ENCODE data around the gene COL7A1.
A peak's percentile ranks its signal among the peaks of the same experiment; 100 is the strongest.

Gene COL7A1

DNA sequence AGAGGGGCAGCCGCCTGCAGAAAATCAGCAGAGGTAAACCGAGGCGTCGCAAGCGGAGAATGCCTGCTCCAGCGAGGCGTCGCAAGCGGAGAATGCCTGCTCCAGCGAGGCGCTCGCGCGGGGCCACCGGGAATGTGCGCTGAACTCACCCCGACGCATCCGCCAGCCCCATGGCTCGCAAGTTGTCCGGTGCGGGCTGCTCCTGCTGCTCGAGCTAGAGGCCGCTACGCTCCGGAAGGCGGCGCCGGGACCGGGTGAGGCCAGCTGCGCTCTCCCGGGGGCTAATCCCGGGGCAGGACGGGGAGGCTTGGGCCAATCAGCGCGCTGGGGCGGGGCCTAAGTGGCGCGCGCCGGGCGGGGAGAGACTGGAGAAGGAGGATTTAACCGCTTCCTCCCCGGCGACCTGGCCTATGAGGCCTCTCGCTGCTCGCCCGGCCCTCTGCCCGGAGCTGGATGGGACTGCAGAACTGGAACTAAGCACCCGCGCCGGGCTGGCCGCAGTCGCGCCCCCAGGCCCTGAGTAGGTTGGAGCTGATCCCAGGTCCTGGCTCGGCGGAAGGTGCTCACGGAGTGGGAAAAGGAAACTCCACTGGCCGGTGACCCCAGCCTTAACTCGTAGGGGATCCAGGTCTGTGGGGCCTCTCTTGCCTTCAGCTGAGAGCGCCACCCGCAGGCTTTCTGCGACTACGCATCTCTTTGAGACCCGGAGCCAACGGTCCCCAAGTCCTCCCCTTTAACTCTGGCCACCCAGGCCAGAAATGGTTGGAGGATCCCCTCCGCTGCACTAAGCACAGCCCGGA is 40.3 kb upstream of the COL7A1 start, which contains the start of gene SLC26A6:
Gene SLC26A6, minus strand, starts transcription at position 240 of the 800 bp plus-strand sequence. Its CDS starts 68 bp downstream, at position 172.
- no peaks in the 10 kb centered on the region for H3K27me3 ChIP-seq (replicated peaks in 2 of 5; ENCODE audit: control insufficient read depth in 4 of 5, insufficient read depth in 5 of 5, low read length in 4 of 5)
- DNase-seq: peak; percentile 90 to 93 (median 90)
- ChIA-PET CTCF (interaction anchor here (0.5 to 2.3 kb wide), 17 partner anchors 9 to 487 kb away, joined by 3 to 11 read pairs (median 4); partner anchors contain the start of genes TMEM89 and UQCRC1), POLR2A (interaction anchor here (0.6 kb wide), 1 partner anchor 147 kb away, joined by 9 read pairs; no protein-coding TSS in a partner anchor)
- peaks cover 0 to 27% (median 22%) of the 10 kb centered on the region in 4 experiments for H3K4me1 ChIP-seq (ENCODE audit: control extremely low read depth in 1 of 4, control insufficient read depth in 4 of 4, insufficient read depth in 4 of 4, low read length in 3 of 4)
- H3K36me3 ChIP-seq (ENCODE audit: control insufficient read depth in 4 of 4, insufficient read depth in 4 of 4, low read length in 3 of 4): peaks cover 0 to 28% (median 7%) of the 10 kb centered on the region in 4 experiments
- H3K27ac ChIP-seq (ENCODE audit: insufficient read depth in 1 of 2, low read depth in 1 of 2, low read length in 2 of 2, poor library complexity in 1 of 2, severe bottlenecking in 2 of 2): peak within 1 kb of the TSS in 1 of 2 experiments; percentile 34
- 0% methylated on average over 52 of the region's 68 CpGs for WGBS (ENCODE audit: insufficient coverage)
- H3K9me3 ChIP-seq (ENCODE audit: control extremely low read depth in 1 of 5, control insufficient read depth in 4 of 5, insufficient read depth in 2 of 5, low read depth in 1 of 5, low read length in 4 of 5): no peaks in the 10 kb centered on the region
- H3K4me3 ChIP-seq (ENCODE audit: control insufficient read depth in 1 of 7, extremely low read depth in 1 of 7, insufficient read depth in 4 of 7, low read depth in 2 of 7, low read length in 6 of 7): peak within 1 kb of the TSS; percentile 62 to 93 (median 85)

DNA sequence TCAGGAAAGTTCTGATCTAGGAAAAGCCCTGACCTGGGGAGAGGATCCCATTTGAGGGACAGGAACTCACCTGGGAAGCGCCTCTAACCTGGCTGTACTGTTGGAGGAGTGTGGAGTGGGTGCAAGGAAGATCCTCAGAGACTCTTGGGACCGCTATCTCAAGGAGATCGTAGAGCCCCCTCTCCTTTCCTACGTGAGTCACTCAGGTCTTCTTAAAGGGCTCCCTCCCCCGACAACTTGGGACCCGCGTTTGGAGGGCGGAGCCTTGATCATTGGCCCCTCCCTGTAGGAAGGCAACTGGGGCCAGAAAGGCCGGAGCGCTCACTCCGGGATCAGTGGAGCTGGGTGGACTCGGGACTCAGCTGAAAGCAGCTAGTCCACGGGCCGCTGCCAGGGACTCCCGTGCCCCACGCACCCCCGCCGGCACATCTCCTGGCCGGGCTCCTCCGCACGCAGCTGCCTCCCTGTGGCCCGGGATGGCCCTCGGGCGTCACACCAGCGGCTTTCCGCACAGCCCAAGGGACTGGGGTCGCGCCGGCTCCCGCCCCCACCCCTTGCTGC is 39.6 kb upstream of the COL7A1 start:
- H3K4me1 ChIP-seq (ENCODE audit: control extremely low read depth in 1 of 4, control insufficient read depth in 4 of 4, insufficient read depth in 4 of 4, low read length in 3 of 4): peaks cover 0 to 27% (median 22%) of the 10 kb centered on the region in 4 experiments
- no peaks in the 10 kb centered on the region for H3K27me3 ChIP-seq (replicated peaks in 2 of 5; ENCODE audit: control insufficient read depth in 4 of 5, insufficient read depth in 5 of 5, low read length in 4 of 5)
- H3K27ac ChIP-seq (ENCODE audit: insufficient read depth in 1 of 2, low read depth in 1 of 2, low read length in 2 of 2, poor library complexity in 1 of 2, severe bottlenecking in 2 of 2): peak overlapping the region in 1 of 2 experiments; percentile 34
- CTCF ChIA-PET: interaction anchor here (0.5 to 2.3 kb wide), 17 partner anchors 9 to 486 kb away, joined by 3 to 11 read pairs (median 4); partner anchors contain the start of genes TMEM89 and UQCRC1
- 5% methylated on average over 27 of the region's 30 CpGs for WGBS (ENCODE audit: insufficient coverage)
- peaks cover 0 to 35% (median 9%) of the 10 kb centered on the region in 4 experiments for H3K36me3 ChIP-seq (ENCODE audit: control insufficient read depth in 4 of 4, insufficient read depth in 4 of 4, low read length in 3 of 4)
- POLR2A ChIA-PET: interaction anchor here (0.6 kb wide), 2 partner anchors 19 to 22 kb away, joined by 3 to 7 read pairs; no protein-coding TSS in a partner anchor
- H3K4me3 ChIP-seq (ENCODE audit: control insufficient read depth in 1 of 7, extremely low read depth in 1 of 7, insufficient read depth in 4 of 7, low read depth in 2 of 7, low read length in 6 of 7): peak overlapping the region; percentile 62 to 93 (median 85)
- DNase-seq: peak; percentile 36 to 58 (median 51)
- H3K9me3 ChIP-seq (ENCODE audit: control extremely low read depth in 1 of 5, control insufficient read depth in 4 of 5, insufficient read depth in 2 of 5, low read depth in 1 of 5, low read length in 4 of 5): no peaks in the 10 kb centered on the region

DNA sequence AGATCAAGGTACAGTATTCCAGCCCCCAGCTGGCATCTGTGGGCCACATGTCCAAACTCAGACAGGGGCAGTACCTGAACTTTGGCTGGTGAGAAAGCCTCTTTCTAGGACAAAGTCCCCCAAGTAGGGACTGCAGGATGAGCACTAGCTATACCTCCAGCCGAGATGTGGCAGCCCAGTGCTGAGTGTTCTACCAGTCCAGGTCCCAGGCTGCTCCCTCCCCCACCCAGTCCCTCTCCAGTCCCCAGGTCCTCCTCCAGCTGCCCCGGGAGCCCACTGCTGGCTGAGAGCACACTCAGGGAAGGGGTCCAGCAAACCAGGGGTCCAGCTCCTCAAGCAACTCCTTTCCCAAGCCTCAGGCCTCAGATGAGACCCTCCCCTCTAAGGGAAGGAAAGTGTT is 38.6 kb upstream of the COL7A1 start:
- H3K9me3 ChIP-seq (ENCODE audit: control extremely low read depth in 1 of 5, control insufficient read depth in 4 of 5, insufficient read depth in 2 of 5, low read depth in 1 of 5, low read length in 4 of 5): no peaks in the 10 kb centered on the region
- ChIA-PET POLR2A (no interaction called here), CTCF (interaction anchor here (1.0 to 2.3 kb wide), 4 partner anchors 22 to 75 kb away, joined by 4 to 7 read pairs (median 4); no protein-coding TSS in a partner anchor)
- 100% methylated on average over 1 of the region's 2 CpGs for WGBS (ENCODE audit: insufficient coverage)
- no peak overlapping the region for H3K27ac ChIP-seq (ENCODE audit: insufficient read depth in 1 of 2, low read depth in 1 of 2, low read length in 2 of 2, poor library complexity in 1 of 2, severe bottlenecking in 2 of 2)
- DNase-seq: no peak
- H3K36me3 ChIP-seq (ENCODE audit: control insufficient read depth in 4 of 4, insufficient read depth in 4 of 4, low read length in 3 of 4): peaks cover 0 to 44% (median 9%) of the 10 kb centered on the region in 4 experiments
- peaks cover 0 to 27% (median 22%) of the 10 kb centered on the region in 4 experiments for H3K4me1 ChIP-seq (ENCODE audit: control extremely low read depth in 1 of 4, control insufficient read depth in 4 of 4, insufficient read depth in 4 of 4, low read length in 3 of 4)
- no peaks in the 10 kb centered on the region for H3K27me3 ChIP-seq (replicated peaks in 2 of 5; ENCODE audit: control insufficient read depth in 4 of 5, insufficient read depth in 5 of 5, low read length in 4 of 5)
- no peak overlapping the region for H3K4me3 ChIP-seq (ENCODE audit: control insufficient read depth in 1 of 7, extremely low read depth in 1 of 7, insufficient read depth in 4 of 7, low read depth in 2 of 7, low read length in 6 of 7)

DNA sequence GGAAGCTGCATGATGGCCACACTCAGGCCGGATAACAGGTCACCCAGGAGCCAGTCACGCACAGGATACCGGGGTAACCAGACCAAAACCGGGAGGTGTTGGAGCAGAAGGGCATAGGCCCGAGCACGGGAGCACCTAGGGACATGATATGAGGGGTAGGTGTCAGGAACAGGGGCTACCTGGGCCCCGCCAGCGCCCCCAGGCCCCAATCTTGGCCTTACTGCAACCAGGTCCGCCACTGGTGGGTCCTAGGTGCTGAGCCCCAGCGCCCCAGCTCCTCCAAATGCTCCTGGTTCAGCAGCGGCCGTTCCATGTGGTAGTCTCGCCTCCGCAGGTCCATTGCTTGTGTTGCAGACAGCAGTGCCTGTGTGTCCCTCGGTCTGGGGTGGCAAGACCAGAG is 38.1 kb upstream of the COL7A1 start:
- no peak overlapping the region for H3K27ac ChIP-seq (ENCODE audit: insufficient read depth in 1 of 2, low read depth in 1 of 2, low read length in 2 of 2, poor library complexity in 1 of 2, severe bottlenecking in 2 of 2)
- no peak for DNase-seq
- 97% methylated on average over 13 of the region's 15 CpGs for WGBS (ENCODE audit: insufficient coverage)
- H3K4me1 ChIP-seq (ENCODE audit: control extremely low read depth in 1 of 4, control insufficient read depth in 4 of 4, insufficient read depth in 4 of 4, low read length in 3 of 4): peaks cover 0 to 27% (median 22%) of the 10 kb centered on the region in 4 experiments
- no peak overlapping the region for H3K4me3 ChIP-seq (ENCODE audit: control insufficient read depth in 1 of 7, extremely low read depth in 1 of 7, insufficient read depth in 4 of 7, low read depth in 2 of 7, low read length in 6 of 7)
- peaks cover 0 to 49% (median 10%) of the 10 kb centered on the region in 4 experiments for H3K36me3 ChIP-seq (ENCODE audit: control insufficient read depth in 4 of 4, insufficient read depth in 4 of 4, low read length in 3 of 4)
- no peaks in the 10 kb centered on the region for H3K27me3 ChIP-seq (replicated peaks in 2 of 5; ENCODE audit: control insufficient read depth in 4 of 5, insufficient read depth in 5 of 5, low read length in 4 of 5)
- ChIA-PET POLR2A (no interaction called here), CTCF (no interaction called here)
- H3K9me3 ChIP-seq (ENCODE audit: control extremely low read depth in 1 of 5, control insufficient read depth in 4 of 5, insufficient read depth in 2 of 5, low read depth in 1 of 5, low read length in 4 of 5): no peaks in the 10 kb centered on the region

DNA sequence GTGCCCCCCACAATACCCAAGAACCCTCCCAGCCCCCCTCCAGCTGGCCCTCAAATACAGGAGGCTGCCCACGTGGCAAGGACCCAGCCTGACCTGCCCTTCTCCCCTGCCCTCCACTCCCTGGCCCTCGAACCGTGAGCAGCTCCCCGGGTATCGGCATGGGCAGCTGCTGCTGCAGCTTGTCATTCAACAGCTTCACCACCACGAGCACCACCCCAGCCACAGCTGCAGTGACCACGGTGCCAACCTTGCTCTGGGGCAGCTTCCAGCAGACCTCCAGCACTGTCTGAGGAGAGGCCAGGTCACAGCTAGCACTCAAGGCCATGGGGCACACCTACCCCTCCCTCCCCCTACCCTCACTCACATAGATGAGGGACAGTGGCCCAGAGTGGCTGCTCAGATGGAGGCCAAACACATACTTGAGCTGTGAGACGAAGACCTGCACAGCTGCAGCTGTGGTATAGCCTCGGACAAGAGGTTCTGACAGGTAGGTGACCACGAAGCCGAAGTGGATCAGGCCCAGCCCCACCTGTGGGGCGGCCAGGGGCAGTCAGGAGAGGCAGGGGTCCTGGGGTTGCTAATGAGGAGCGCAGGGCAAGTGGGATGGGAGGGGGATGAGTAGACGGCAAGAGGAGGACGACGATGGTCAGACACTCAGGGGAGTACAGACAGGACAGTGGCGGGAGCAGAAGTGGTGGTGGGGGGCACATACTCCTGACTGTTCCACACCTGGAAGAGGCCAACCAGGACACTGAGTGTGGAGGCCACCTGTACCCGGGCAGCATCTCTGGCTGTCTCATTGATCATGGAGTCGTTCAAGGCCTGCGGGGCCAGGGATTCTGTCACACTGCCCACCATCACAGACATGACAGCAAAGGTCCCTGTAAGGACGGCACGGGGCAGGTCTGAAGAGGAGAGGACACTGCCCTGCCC is 36.7 kb upstream of the COL7A1 start:
- POLR2A ChIA-PET: no interaction called here
- DNase-seq: no peak
- peaks cover 3 to 64% (median 16%) of the 10 kb centered on the region in 4 experiments for H3K36me3 ChIP-seq (ENCODE audit: control insufficient read depth in 4 of 4, insufficient read depth in 4 of 4, low read length in 3 of 4)
- peaks cover 0 to 27% (median 22%) of the 10 kb centered on the region in 4 experiments for H3K4me1 ChIP-seq (ENCODE audit: control extremely low read depth in 1 of 4, control insufficient read depth in 4 of 4, insufficient read depth in 4 of 4, low read length in 3 of 4)
- CTCF ChIA-PET: no interaction called here
- H3K27ac ChIP-seq (ENCODE audit: insufficient read depth in 1 of 2, low read depth in 1 of 2, low read length in 2 of 2, poor library complexity in 1 of 2, severe bottlenecking in 2 of 2): no peak overlapping the region
- 93% methylated on average over 10 of the region's 22 CpGs for WGBS (ENCODE audit: insufficient coverage)
- no peaks in the 10 kb centered on the region for H3K27me3 ChIP-seq (replicated peaks in 2 of 5; ENCODE audit: control insufficient read depth in 4 of 5, insufficient read depth in 5 of 5, low read length in 4 of 5)
- no peak overlapping the region for H3K4me3 ChIP-seq (ENCODE audit: control insufficient read depth in 1 of 7, extremely low read depth in 1 of 7, insufficient read depth in 4 of 7, low read depth in 2 of 7, low read length in 6 of 7)
- no peaks in the 10 kb centered on the region for H3K9me3 ChIP-seq (ENCODE audit: control extremely low read depth in 1 of 5, control insufficient read depth in 4 of 5, insufficient read depth in 2 of 5, low read depth in 1 of 5, low read length in 4 of 5)

DNA sequence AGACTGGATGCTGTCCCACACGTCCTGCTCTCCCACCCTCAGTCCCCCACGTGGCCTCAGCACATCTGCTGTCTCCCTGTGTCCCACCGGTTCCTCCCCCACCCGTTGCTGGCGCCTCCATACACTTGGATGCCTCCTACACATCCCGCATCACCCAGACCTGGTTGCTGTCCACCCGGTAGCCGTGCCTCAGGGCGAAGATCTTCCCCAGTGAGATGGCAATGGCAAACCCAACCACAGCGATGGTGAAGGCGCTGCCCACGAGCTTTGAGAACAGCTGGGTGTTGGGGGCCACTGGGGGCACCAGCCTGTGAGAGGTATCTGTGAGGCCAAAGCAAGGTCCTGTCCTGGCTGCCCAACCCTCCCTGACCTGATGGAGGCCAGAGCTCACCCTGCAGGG is 35.7 kb upstream of the COL7A1 start:
- Histone ChIP-seq H3K27ac (ENCODE audit: insufficient read depth in 1 of 2, low read depth in 1 of 2, low read length in 2 of 2, poor library complexity in 1 of 2, severe bottlenecking in 2 of 2) (no peak overlapping the region), H3K4me1 (ENCODE audit: control extremely low read depth in 1 of 4, control insufficient read depth in 4 of 4, insufficient read depth in 4 of 4, low read length in 3 of 4) (peaks cover 0 to 18% (median 13%) of the 10 kb centered on the region in 4 experiments), H3K27me3 (replicated peaks in 2 of 5; ENCODE audit: control insufficient read depth in 4 of 5, insufficient read depth in 5 of 5, low read length in 4 of 5) (no peaks in the 10 kb centered on the region), H3K9me3 (ENCODE audit: control extremely low read depth in 1 of 5, control insufficient read depth in 4 of 5, insufficient read depth in 2 of 5, low read depth in 1 of 5, low read length in 4 of 5) (no peaks in the 10 kb centered on the region), H3K4me3 (ENCODE audit: control insufficient read depth in 1 of 7, extremely low read depth in 1 of 7, insufficient read depth in 4 of 7, low read depth in 2 of 7, low read length in 6 of 7) (no peak overlapping the region), H3K36me3 (ENCODE audit: control insufficient read depth in 4 of 4, insufficient read depth in 4 of 4, low read length in 3 of 4) (peaks cover 3 to 72% (median 20%) of the 10 kb centered on the region in 4 experiments)
- 95% methylated on average over 12 of the region's 12 CpGs for WGBS (ENCODE audit: insufficient coverage)
- CTCF ChIA-PET: no interaction called here
- POLR2A ChIA-PET: no interaction called here
- no peak for DNase-seq

Data from common myeloid progenitor, CD34-positive (primary cell).